Measurements from ENCODE around the gene C1orf198. TPM values are rescaled to one million over a fixed set of nuclear protein-coding genes. Genes with fewer than 3 reads are reported as not detected.

C1orf198 gene, protein sequence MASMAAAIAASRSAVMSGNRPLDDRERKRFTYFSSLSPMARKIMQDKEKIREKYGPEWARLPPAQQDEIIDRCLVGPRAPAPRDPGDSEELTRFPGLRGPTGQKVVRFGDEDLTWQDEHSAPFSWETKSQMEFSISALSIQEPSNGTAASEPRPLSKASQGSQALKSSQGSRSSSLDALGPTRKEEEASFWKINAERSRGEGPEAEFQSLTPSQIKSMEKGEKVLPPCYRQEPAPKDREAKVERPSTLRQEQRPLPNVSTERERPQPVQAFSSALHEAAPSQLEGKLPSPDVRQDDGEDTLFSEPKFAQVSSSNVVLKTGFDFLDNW
- 20.2 and 26.1 TPM in 2 replicates for total RNA-seq

DNA sequence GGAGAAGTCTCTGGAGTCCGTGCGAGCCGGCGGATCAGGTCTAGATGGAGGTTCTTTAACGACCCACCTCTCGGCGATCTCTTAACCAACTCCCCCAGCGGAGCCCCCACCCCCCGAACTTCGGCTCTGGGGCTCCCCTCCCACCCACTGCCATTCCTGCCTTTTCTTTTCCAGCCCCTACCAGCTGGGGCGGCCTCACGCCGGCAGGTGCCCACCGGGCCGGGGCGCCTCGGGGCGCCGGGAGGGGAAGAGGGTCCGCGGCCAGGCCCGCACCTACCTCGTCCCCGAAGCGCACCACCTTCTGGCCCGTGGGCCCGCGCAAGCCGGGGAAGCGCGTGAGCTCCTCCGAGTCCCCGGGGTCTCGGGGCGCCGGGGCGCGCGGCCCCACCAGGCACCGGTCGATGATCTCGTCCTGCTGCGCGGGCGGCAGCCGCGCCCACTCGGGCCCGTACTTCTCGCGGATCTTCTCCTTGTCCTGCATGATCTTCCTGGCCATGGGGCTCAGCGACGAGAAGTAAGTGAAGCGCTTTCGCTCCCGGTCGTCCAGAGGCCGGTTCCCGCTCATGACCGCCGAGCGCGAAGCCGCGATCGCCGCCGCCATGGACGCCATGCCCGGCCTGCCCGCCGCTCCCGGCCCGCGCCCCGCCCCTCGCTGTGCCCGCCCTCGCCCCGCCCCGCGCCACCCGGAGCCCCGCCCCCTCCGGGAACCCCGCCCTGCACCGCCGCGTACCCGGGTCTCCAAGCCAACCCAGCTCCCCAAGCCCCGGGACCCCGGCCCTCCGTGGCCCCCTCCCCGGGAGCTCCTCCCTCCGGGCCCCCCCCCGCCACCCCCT lies at the start of gene C1orf198:
C1orf198 (minus strand) TSS at position 619 of the 833 bp plus-strand sequence; CDS start at position 610, 9 bp downstream.

Other genes starting within 250 kb of the C1orf198 start
- gene COG2, start 226.0 kb downstream of the C1orf198 start, total RNA-seq: 12.0 and 19.4 TPM in 2 replicates
- gene AGT, start 154.4 kb downstream of the C1orf198 start, total RNA-seq: not detected in 2 replicates
- not detected in 2 replicates for gene CAPN9, start 121.1 kb downstream of the C1orf198 start, total RNA-seq
- gene TTC13, start 110.3 kb upstream of the C1orf198 start, total RNA-seq: 4.6 and 9.3 TPM in 2 replicates
- gene ARV1, start 110.6 kb upstream of the C1orf198 start, total RNA-seq: 20.7 and 24.1 TPM in 2 replicates
- gene FAM89A, start 171.7 kb upstream of the C1orf198 start, total RNA-seq: 20.2 and 28.4 TPM in 2 replicates

Data from airway epithelial cell (primary cell).